ENCODE measurements around the gene CYP2C18.
"Not testable (repeated sequence)": the region's sequence is repeated elsewhere in the genome, so short reads cannot be mapped to it uniquely, and the experiment has no call there.

Gene CYP2C18

DNA sequence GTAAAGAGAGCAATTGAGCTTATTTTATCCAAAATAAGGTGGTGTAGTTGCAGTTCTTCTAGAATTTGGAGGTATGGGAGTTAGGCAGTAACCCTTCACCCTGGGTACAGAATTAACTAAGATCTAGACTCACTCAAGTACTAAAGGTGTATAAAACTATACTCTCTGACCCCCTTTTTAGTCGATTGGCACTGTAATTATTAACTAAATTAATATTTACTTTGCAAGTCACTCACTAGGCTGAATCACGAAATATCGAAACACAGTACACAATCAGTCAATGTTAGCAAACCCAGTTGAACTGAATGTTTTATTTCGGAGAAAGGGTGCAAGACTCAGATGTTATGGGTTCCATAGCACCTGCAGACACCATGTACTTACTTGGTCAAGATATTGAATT lies 64.3 kb downstream of the CYP2C18 start:
- DNase-seq (ENCODE audit: low spot score), result no peak

DNA sequence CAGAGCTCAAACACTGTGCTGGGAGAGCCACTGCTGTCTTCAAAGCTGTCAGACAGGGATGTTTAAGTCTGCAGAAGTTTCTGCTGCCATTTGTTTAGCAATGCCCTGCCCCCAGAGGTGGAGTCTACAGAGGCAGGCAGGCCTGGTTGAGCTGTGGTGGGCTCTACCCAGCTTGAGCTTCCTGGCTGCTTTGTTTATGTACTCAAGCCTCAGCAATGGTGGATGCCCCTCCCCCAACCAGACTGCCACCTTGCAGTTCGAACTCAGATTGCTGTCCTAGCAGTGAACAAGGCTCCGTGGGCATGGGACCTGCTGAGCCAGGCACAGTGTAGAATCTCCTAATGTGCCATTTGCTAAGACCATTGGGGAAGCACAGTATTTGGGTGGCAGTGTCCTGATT lies 74.4 kb downstream of the CYP2C18 start:
- no peak for DNase-seq (ENCODE audit: low spot score)

DNA sequence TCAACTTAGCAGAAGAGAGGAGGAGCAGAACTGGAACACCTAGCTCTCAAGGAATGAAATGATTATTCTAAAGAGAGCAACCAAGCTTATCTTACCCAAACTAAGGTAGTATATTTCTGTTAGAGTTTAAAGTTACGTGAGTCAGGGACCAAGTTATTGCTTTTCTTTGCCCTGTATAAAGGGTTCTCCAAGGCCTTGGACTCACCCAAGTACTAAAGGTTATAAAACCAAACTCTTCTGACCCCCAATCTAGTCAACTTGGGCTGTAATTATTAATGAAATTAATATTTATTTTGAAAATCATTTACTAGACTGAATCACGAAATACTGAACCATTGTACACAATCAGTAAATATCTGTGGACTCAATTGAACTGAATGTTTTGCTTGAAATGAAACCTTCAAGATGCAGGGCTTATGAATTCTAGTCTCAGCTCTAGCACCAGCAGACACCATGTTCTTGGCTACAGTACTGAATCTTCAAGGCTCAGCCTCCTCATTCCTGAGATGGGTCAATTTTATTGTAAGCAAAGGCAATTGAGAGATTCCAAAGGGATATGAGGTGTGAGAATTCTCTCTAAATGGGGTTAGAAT lies 77.2 kb downstream of the CYP2C18 start:
- DNase-seq (ENCODE audit: low spot score), result no peak

DNA sequence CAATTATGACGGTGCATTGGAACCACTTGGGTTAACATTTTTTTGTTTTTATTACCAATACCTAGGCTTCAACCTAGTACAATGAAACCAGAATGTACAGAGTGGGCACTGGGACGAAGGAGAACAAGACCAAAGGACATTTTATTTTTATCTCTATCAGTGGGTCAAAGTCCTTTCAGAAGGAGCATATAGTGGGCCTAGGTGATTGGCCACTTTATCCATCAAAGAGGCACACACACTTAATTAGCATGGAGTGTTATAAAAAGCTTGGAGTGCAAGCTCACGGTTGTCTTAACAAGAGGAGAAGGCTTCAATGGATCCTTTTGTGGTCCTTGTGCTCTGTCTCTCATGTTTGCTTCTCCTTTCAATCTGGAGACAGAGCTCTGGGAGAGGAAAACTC lies 78.9 kb downstream of the CYP2C18 start, which contains the start of gene CYP2C19:
Gene CYP2C19, plus strand, starts transcription at position 289 of the 400 bp plus-strand sequence. Its CDS starts 25 bp downstream, at position 314.
- no peak for DNase-seq (ENCODE audit: low spot score)

DNA sequence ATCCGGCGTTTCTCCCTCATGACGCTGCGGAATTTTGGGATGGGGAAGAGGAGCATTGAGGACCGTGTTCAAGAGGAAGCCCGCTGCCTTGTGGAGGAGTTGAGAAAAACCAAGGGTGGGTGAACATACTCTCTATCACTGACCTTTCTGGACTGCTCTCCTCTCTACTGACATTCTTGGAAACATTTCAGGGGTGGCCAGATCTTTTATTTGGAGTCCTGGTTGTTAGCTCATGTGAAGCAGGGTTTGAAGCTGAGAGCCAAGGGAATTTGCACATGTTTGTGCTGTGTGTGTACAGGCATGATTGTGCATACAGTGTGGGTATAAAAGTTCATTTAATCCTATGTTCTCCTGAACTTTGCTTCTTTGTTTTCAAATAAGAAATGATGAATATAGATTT lies 91.9 kb downstream of the CYP2C18 start:
- not testable (repeated sequence) for DNase-seq (ENCODE audit: low spot score)

DNA sequence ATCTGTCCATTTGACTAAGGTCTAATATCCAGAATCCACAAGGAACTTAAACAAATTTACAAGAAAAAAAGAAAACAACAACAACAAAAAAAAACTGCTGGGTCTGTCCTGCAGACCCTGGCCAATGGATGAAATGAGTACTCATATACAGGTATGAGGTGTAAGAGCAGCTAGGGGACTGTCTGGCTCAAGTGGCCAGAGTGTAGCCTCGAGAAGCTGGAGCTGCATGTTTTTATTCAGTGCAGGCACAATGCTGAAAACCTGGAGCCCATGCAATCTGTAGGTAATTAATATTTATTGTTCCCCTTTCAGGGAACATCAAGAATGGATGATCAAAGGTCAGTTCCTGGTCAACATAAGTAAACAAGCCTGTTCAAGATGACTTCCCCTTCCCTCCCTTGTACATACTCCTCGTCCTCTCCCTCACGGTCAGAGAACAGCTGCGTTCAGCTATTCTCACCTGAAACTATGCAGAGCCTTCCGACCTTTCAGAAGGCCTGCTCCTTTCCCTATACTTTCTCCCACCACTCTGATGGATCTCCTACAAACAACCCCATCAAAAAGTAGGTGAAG lies 94.4 kb downstream of the CYP2C18 start:
- DNase-seq (ENCODE audit: low spot score), result no peak

DNA sequence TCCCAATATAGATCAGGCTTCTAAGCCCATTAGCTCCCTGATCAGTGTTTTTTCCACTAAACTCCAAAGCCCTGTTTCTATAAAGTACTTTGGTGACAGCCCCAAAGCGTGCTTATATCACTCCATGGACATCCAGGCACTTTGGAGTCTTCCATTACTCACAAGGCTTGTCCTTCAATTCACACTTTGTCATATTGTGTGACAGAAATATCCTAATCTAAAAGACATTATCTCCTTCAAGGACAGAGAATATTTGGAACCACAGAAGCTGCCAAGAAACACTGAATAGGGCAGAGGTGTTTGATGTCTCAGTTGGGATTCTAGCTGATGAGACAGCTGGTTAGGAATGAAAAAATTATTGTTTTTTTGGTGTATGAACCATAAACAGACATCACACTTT lies 97.3 kb downstream of the CYP2C18 start:
- DNase-seq (ENCODE audit: low spot score), result no peak

DNA sequence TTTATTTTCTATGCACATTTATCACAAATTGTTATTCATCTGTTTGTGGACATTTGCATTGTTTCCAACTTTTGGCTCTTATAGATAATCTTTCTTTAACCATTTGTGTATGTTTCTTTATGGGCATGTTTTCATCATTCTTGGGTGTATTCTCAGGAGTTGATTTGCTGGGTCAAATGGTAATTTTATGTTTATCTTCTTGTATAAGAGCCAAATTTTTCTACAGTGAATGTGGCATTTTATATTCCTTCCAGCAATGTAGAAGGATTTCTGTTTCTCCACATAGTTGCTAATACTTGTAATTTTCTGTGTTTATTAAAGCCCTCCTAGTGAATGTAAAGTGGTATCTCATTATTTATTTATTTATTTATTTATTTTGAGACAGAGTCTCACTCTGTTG lies 100.7 kb downstream of the CYP2C18 start:
- no peak for DNase-seq (ENCODE audit: low spot score)

DNA sequence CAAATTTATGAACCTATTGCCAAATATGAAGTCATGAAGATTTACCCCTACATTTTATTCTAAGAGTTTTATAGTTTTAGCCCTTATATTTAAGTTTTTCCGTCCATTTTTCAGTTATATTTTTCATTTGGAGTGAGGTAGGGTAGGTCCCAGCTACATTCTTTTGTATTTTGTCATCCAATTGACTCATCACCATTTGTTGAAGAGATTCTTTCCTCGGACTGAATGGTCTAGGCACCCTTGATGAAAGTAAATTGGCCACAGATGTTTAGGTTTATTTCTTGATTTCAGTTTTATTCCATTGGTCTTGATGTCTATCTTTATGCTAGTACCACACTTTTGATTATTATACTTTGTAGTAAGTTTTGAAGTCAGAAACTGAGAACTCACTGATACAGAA lies 101.7 kb downstream of the CYP2C18 start:
- DNase-seq (ENCODE audit: low spot score), result no peak

Data from CD4-positive, alpha-beta T cell treated with Interleukin-6 at 100 ng/mL for 8 hours (primary cell).